ENCODE data around the gene TADA2A.

- no peak for TF ChIP-seq MYC (IDR thresholded peaks at IDR 0.05; ENCODE audit: borderline replicate concordance, low read length)
- TF ChIP-seq, protein P1, sequence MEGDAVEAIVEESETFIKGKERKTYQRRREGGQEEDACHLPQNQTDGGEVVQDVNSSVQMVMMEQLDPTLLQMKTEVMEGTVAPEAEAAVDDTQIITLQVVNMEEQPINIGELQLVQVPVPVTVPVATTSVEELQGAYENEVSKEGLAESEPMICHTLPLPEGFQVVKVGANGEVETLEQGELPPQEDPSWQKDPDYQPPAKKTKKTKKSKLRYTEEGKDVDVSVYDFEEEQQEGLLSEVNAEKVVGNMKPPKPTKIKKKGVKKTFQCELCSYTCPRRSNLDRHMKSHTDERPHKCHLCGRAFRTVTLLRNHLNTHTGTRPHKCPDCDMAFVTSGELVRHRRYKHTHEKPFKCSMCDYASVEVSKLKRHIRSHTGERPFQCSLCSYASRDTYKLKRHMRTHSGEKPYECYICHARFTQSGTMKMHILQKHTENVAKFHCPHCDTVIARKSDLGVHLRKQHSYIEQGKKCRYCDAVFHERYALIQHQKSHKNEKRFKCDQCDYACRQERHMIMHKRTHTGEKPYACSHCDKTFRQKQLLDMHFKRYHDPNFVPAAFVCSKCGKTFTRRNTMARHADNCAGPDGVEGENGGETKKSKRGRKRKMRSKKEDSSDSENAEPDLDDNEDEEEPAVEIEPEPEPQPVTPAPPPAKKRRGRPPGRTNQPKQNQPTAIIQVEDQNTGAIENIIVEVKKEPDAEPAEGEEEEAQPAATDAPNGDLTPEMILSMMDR (IDR thresholded peaks at IDR 0.05), result no peak
- TF ChIP-seq POLR2A (IDR thresholded peaks at IDR 0.05; ENCODE audit: low read length), result no peak
- no peak for TF ChIP-seq CBX2 (IDR thresholded peaks at IDR 0.05; ENCODE audit: borderline replicate concordance, low read depth)
- no peak for TF ChIP-seq EP300 (IDR thresholded peaks at IDR 0.05)
- no peak for TF ChIP-seq MAX (IDR thresholded peaks at IDR 0.05)
- TF ChIP-seq, protein P2, sequence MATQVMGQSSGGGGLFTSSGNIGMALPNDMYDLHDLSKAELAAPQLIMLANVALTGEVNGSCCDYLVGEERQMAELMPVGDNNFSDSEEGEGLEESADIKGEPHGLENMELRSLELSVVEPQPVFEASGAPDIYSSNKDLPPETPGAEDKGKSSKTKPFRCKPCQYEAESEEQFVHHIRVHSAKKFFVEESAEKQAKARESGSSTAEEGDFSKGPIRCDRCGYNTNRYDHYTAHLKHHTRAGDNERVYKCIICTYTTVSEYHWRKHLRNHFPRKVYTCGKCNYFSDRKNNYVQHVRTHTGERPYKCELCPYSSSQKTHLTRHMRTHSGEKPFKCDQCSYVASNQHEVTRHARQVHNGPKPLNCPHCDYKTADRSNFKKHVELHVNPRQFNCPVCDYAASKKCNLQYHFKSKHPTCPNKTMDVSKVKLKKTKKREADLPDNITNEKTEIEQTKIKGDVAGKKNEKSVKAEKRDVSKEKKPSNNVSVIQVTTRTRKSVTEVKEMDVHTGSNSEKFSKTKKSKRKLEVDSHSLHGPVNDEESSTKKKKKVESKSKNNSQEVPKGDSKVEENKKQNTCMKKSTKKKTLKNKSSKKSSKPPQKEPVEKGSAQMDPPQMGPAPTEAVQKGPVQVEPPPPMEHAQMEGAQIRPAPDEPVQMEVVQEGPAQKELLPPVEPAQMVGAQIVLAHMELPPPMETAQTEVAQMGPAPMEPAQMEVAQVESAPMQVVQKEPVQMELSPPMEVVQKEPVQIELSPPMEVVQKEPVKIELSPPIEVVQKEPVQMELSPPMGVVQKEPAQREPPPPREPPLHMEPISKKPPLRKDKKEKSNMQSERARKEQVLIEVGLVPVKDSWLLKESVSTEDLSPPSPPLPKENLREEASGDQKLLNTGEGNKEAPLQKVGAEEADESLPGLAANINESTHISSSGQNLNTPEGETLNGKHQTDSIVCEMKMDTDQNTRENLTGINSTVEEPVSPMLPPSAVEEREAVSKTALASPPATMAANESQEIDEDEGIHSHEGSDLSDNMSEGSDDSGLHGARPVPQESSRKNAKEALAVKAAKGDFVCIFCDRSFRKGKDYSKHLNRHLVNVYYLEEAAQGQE (IDR thresholded peaks at IDR 0.05), result no peak
- no peak for TF ChIP-seq CHD2 (IDR thresholded peaks at IDR 0.05; ENCODE audit: low read length, partially characterized antibody)
These were observed 69.2 kb downstream of the TADA2A start for GRCh38 chr17:37475731-37476420.
